Keratinocyte (primary cell): ENCODE measurements around the gene GAS6. TPM values are rescaled to one million over a fixed set of nuclear protein-coding genes. Genes with fewer than 3 reads are reported as not detected.

Source experiments
- DNase-seq: peaks from one replicate; pipeline ENCODE4 v3.0.0-alpha.2; 2011; ENCODE audit warnings: low read depth, missing footprints, low spot score
- FAIRE-seq: peaks from 2 replicates; lab custom pipeline; 2011; peaks lifted over from hg19 to GRCh38; lab: Jason Lieb, UNC
- H2AFZ ChIP-seq: 2 replicates; pipeline ENCODE4 v1.6.0; 2012; ENCODE audit warnings: low read length, control low read depth, inconsistent platforms; ENCODE audit not compliant: control insufficient read depth
- H3K27ac ChIP-seq: 2 replicates; pipeline ENCODE4 v1.5.1; 2011; ENCODE audit warnings: low read length; ENCODE audit not compliant: control insufficient read depth, insufficient read depth
- H3K27me3 ChIP-seq: 3 replicates; pipeline ENCODE4 v1.6.0; 2011; ENCODE audit warnings: low read length; ENCODE audit not compliant: control insufficient read depth, insufficient read depth; ENCODE audit errors: extremely low read depth
- H3K36me3 ChIP-seq, 2 experiments: 2 replicates in 1 of 2; 3 replicates in 1 of 2; pipeline ENCODE4 v1.5.1; 2011; ENCODE audit warnings: low read length in 2 of 2, mild to moderate bottlenecking in 1 of 2; ENCODE audit not compliant: control insufficient read depth in 2 of 2, insufficient read depth in 2 of 2; ENCODE audit errors: extremely low read depth in 1 of 2
- H3K4me1 ChIP-seq: 3 replicates; pipeline ENCODE4 v1.5.1; 2011; ENCODE audit warnings: low read length; ENCODE audit not compliant: control insufficient read depth, insufficient read depth; ENCODE audit errors: extremely low read depth
- H3K4me2 ChIP-seq: 3 replicates; pipeline ENCODE4 v1.6.0; 2011; ENCODE audit warnings: low read depth, low read length; ENCODE audit not compliant: control insufficient read depth, insufficient read depth; ENCODE audit errors: extremely low read depth
- H3K4me3 ChIP-seq, 3 experiments: fragments of 200-600 bp in 1 of 3; sonication (generic) in 1 of 3; 2 replicates in 2 of 3; 3 replicates in 1 of 3; pipeline ENCODE4 v1.5.1; 2011 to 2016; ENCODE audit warnings: low read length in 3 of 3, mild to moderate bottlenecking in 3 of 3, control low read depth in 2 of 3, inconsistent platforms in 1 of 3, low read depth in 1 of 3, mixed read lengths in 1 of 3, mixed run types in 1 of 3, moderate library complexity in 1 of 3; ENCODE audit not compliant: control insufficient read depth in 2 of 3, insufficient read depth in 2 of 3; ENCODE audit errors: extremely low read depth in 1 of 3
- H3K79me2 ChIP-seq: 2 replicates; pipeline ENCODE4 v1.6.0; 2012; ENCODE audit warnings: low read length; ENCODE audit not compliant: control insufficient read depth, insufficient read depth
- H3K9ac ChIP-seq: 3 replicates; pipeline ENCODE4 v1.6.0; 2011; ENCODE audit warnings: low read length; ENCODE audit not compliant: control insufficient read depth, insufficient read depth; ENCODE audit errors: extremely low read depth
- H3K9me1 ChIP-seq: 3 replicates; pipeline ENCODE4 v1.6.0; 2011; ENCODE audit warnings: low read length; ENCODE audit not compliant: control insufficient read depth, insufficient read depth; ENCODE audit errors: extremely low read depth
- H3K9me3 ChIP-seq: 2 replicates; pipeline ENCODE4 v1.5.1; 2012; ENCODE audit warnings: low read depth, low read length; ENCODE audit not compliant: control insufficient read depth
- H4K20me1 ChIP-seq: 3 replicates; pipeline ENCODE4 v1.6.0; 2011; ENCODE audit warnings: low read length; ENCODE audit not compliant: control insufficient read depth, insufficient read depth; ENCODE audit errors: extremely low read depth
- EZH2 ChIP-seq: IDR thresholded peaks from one replicate; pipeline ENCODE4 v1.6.1; 2012; ENCODE audit warnings: inconsistent platforms, mild to moderate bottlenecking, low read length, moderate library complexity
- dilution Hi-C: fragments of 300-500 bp; cut with MboI; formaldehyde crosslinking; loops from one replicate; pipeline ENCODE4 v1.7.0; 2020; ENCODE audit warnings: low sequenced_read_pairs; ENCODE audit not compliant: extremely low pct_ligation_motif_present
- polyA plus RNA-seq, 5 experiments: library from polyadenylated mRNA; depleted of rRNA in 3 of 5; stranded (reverse) in 3 of 5; stranded (forward) in 1 of 5; unstranded in 1 of 5; fragments of >200 nt; gene quantifications; 1 replicate in 1 of 5; 2 replicates in 3 of 5; 3 replicates in 1 of 5; pipeline versions ENCODE4 v1.2.1 to v1.2.3, GENCODE V29; 2011 to 2012; ENCODE audit warnings: missing spikeins in 2 of 5, low read depth in 1 of 5, low replicate concordance in 1 of 5
- TF ChIP-seq, protein P1 (sequence below), 3 experiments: IDR thresholded peaks in 1 of 3; conservative IDR thresholded peaks in 1 of 3; optimal IDR thresholded peaks in 1 of 3; 2 replicates in 2 of 3; 3 replicates in 1 of 3; pipeline versions ENCODE3 to v1.5.1; 2011; ENCODE audit warnings: low read length in 3 of 3, mild to moderate bottlenecking in 3 of 3, moderate library complexity in 2 of 3, control low read depth in 1 of 3, inconsistent platforms in 1 of 3; ENCODE audit not compliant: insufficient read depth in 2 of 3; ENCODE audit errors: extremely low read depth in 1 of 3

GAS6 gene
- polyA plus RNA-seq, 1 donor (not counting 4 experiments of a cell fraction or from before 2014, with no cell fraction given), result 163 TPM

DNA sequence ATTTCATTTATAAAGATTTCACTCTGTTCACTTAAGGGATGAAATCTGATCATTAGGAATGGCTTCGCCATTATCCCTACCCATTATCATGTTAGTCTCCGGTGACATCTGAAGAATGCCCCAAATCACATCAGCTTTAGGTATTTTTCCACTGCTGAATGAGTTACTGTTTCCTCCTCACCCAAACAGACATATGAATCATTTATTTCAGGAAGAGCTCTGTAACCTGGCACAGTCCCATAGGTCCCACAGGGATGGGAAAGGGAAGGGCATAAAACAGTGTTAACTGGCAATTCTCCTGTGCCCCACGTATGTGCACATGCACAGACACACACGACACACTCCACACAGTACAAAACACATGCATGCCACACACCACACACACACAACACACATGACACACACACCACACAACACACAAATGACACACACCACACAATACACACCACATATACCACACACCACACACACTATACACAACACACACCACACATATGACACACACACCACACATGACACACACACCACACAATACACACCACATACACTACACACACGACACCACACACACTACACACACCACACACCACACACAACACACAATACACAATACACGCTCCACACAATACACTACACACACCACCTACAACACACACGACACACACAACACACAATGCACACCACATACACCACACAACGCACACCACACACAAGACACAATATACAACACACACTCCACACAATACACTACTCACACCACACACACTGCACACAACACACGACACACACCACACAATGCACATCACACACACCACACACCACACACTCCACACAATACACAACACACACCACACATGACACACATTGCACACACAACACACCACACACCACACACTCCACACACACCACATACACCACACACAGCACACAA, 89.4 kb downstream of the GAS6 start:
- Histone ChIP-seq H3K36me3 (no peaks in the 10 kb centered on the region), H3K9me3 (no peaks in the 10 kb centered on the region), H3K9ac (no peak overlapping the region), H3K79me2 (no peaks in the 10 kb centered on the region), H4K20me1 (no peaks in the 10 kb centered on the region), H3K27me3 (peaks cover 17% of the 10 kb centered on the region), H3K4me1 (peaks cover 10% of the 10 kb centered on the region), H3K4me3 (no peak overlapping the region), H2AFZ (no peak overlapping the region), H3K9me1 (no peaks in the 10 kb centered on the region), H3K27ac (no peak overlapping the region), H3K4me2 (no peak overlapping the region)
- FAIRE-seq (peak; percentile 71), DNase-seq (no peak)
- no peak for TF ChIP-seq EZH2
- TF ChIP-seq, protein P1, sequence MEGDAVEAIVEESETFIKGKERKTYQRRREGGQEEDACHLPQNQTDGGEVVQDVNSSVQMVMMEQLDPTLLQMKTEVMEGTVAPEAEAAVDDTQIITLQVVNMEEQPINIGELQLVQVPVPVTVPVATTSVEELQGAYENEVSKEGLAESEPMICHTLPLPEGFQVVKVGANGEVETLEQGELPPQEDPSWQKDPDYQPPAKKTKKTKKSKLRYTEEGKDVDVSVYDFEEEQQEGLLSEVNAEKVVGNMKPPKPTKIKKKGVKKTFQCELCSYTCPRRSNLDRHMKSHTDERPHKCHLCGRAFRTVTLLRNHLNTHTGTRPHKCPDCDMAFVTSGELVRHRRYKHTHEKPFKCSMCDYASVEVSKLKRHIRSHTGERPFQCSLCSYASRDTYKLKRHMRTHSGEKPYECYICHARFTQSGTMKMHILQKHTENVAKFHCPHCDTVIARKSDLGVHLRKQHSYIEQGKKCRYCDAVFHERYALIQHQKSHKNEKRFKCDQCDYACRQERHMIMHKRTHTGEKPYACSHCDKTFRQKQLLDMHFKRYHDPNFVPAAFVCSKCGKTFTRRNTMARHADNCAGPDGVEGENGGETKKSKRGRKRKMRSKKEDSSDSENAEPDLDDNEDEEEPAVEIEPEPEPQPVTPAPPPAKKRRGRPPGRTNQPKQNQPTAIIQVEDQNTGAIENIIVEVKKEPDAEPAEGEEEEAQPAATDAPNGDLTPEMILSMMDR (optimal IDR thresholded peaks at IDR 0.05 in 1 of 3, IDR thresholded peaks at IDR 0.05 in 1 of 3, conservative IDR thresholded peaks at IDR 0.05 in 1 of 3; ENCODE audit: extremely low read depth in 1 of 3, insufficient read depth in 2 of 3, low read length in 3 of 3), result no peak
- dilution Hi-C loops, result no loop called here

DNA sequence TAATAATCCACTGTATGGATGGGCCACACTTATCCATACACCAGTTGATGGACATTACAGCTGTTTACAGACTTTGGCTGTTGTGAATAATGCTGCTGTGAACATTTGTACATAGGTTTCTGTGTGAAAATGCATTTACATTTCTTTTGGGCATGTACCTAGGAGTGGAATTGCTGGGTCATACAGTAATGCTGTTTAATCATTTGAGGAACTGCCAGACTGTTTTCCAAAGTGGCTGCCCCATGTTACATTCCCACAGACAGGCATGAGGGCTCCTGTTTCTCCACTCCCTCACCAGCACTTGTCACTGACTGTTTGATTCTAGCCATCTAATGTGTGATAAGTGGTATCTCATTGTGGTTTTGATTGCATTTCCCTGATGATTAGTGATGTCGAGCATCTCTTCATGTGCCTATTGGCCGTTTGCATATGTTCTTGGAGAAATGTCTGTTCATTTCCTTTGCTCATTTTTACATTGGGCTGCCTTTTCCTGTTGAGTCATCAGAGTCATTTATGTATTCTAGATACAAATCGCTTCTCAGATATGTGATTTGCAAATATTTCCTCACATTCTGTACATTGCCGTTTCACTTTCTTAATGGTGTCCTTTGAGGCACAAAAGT, 92.1 kb downstream of the GAS6 start:
- TF ChIP-seq EZH2, result no peak
- TF ChIP-seq, protein P1 (optimal IDR thresholded peaks at IDR 0.05 in 1 of 3, IDR thresholded peaks at IDR 0.05 in 1 of 3, conservative IDR thresholded peaks at IDR 0.05 in 1 of 3; ENCODE audit: extremely low read depth in 1 of 3, insufficient read depth in 2 of 3, low read length in 3 of 3), result no peak
- DNase-seq, result no peak
- no peak overlapping the region for H3K4me3 ChIP-seq
- H3K36me3 ChIP-seq, result no peaks in the 10 kb centered on the region
- H3K9me1 ChIP-seq, result no peaks in the 10 kb centered on the region
- H3K9ac ChIP-seq, result no peak overlapping the region
- no peaks in the 10 kb centered on the region for H3K79me2 ChIP-seq
- FAIRE-seq, result no peak
- dilution Hi-C loops, result no loop called here
- no peak overlapping the region for H2AFZ ChIP-seq
- peaks cover 7% of the 10 kb centered on the region for H3K27me3 ChIP-seq
- H4K20me1 ChIP-seq, result no peaks in the 10 kb centered on the region
- no peaks in the 10 kb centered on the region for H3K9me3 ChIP-seq
- H3K4me2 ChIP-seq, result no peak overlapping the region
- H3K4me1 ChIP-seq, result peaks cover 10% of the 10 kb centered on the region
- no peak overlapping the region for H3K27ac ChIP-seq
